SU-DHL-6 (cell line): ENCODE measurements around the gene RPS6KA3.

Source experiments
- CTCF ChIP-seq: fragments of 200-600 bp; sonication (generic); IDR thresholded peaks from one replicate; pipeline ENCODE4 v1.5.1; 2017; ENCODE audit warnings: antibody characterized with exemption, mild to moderate bottlenecking, low read length, moderate library complexity; ENCODE audit not compliant: insufficient read depth, poor library complexity, severe bottlenecking
- EZH2phosphoT487 ChIP-seq: fragments of 200-600 bp; sonication (generic), shearing (Covaris generic); conservative IDR thresholded peaks from 2 replicates; pipeline ENCODE4 v1.6.1; 2018; ENCODE audit warnings: mild to moderate bottlenecking, antibody characterized with exemption, low read length, moderate library complexity, mixed read lengths

GRCh38 chrX:20143561-20143960 lies 123.1 kb downstream of the RPS6KA3 start:
- TF ChIP-seq CTCF (no peak), EZH2phosphoT487 (no peak)
